ENCODE results near the gene FARP1.

DNA sequence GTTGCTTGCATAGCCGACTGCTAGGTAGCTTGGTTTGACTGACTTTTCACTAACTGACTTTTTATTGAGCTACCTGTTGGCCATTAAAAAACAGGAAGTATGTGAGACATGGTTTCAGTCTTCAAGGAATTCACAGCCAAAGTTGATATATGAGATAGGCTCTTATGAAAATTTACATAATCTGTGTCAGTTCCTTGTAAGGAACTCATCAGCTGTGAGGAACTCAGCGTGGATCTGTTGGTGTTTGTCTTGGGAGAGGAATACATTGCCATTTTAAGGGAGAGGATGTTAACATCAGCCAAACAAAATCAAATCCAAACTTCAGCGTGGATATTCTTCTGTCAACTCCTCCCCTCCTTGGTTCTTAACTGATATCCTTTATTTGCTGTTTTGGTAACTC lies 32.1 kb downstream of the FARP1 start:
- TF ChIP-seq, protein P1, sequence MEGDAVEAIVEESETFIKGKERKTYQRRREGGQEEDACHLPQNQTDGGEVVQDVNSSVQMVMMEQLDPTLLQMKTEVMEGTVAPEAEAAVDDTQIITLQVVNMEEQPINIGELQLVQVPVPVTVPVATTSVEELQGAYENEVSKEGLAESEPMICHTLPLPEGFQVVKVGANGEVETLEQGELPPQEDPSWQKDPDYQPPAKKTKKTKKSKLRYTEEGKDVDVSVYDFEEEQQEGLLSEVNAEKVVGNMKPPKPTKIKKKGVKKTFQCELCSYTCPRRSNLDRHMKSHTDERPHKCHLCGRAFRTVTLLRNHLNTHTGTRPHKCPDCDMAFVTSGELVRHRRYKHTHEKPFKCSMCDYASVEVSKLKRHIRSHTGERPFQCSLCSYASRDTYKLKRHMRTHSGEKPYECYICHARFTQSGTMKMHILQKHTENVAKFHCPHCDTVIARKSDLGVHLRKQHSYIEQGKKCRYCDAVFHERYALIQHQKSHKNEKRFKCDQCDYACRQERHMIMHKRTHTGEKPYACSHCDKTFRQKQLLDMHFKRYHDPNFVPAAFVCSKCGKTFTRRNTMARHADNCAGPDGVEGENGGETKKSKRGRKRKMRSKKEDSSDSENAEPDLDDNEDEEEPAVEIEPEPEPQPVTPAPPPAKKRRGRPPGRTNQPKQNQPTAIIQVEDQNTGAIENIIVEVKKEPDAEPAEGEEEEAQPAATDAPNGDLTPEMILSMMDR (IDR thresholded peaks at IDR 0.05) = no peak
- no peak for TF ChIP-seq POLR2A (IDR thresholded peaks at IDR 0.05)
